GM12872 (cell line): ENCODE measurements around the gene MYO1E.

ENCODE experiments used
- CTCF ChIP-seq: IDR thresholded peaks from 3 replicates; pipeline ENCODE4 v1.5.1; 2011; ENCODE audit warnings: low read depth, mild to moderate bottlenecking, low read length, moderate library complexity; ENCODE audit not compliant: insufficient read depth

The MYO1E gene

GRCh38 chr15:59372352-59373211 lies at the start of gene MYO1E:
Gene MYO1E (minus strand): TSS chr15:59372871. CDS start chr15:59372500, 371 bp downstream.
- no peak for TF ChIP-seq CTCF

GRCh38 chr15:59420986-59421618 lies 48.4 kb upstream of the MYO1E start:
- TF ChIP-seq CTCF: no peak

GRCh38 chr15:59420108-59420507 lies 47.4 kb upstream of the MYO1E start:
- TF ChIP-seq CTCF: no peak

- TF ChIP-seq CTCF: no peak
These were observed 46.5 kb upstream of the MYO1E start for GRCh38 chr15:59419170-59419569.

GRCh38 chr15:59416816-59417215 lies 44.1 kb upstream of the MYO1E start:
- TF ChIP-seq CTCF: no peak

- no peak for TF ChIP-seq CTCF
These were observed 40.9 kb upstream of the MYO1E start for GRCh38 chr15:59413577-59413976.

- TF ChIP-seq CTCF: no peak
These were observed 37.8 kb upstream of the MYO1E start for GRCh38 chr15:59410391-59410896.
